GM19043 (cell line): ENCODE results near the gene MYO18A.
"Not testable (repeated sequence)": the region's sequence is repeated elsewhere in the genome, so short reads cannot be mapped to it uniquely, and the experiment has no call there.

Experiments
- ATAC-seq: cut with Tn5 transposase; IDR thresholded peaks from one replicate; pipeline ENCODE4 v1.9.1; 2021; ENCODE audit warnings: low read depth; ENCODE audit not compliant: unreplicated experiment

The MYO18A gene

DNA sequence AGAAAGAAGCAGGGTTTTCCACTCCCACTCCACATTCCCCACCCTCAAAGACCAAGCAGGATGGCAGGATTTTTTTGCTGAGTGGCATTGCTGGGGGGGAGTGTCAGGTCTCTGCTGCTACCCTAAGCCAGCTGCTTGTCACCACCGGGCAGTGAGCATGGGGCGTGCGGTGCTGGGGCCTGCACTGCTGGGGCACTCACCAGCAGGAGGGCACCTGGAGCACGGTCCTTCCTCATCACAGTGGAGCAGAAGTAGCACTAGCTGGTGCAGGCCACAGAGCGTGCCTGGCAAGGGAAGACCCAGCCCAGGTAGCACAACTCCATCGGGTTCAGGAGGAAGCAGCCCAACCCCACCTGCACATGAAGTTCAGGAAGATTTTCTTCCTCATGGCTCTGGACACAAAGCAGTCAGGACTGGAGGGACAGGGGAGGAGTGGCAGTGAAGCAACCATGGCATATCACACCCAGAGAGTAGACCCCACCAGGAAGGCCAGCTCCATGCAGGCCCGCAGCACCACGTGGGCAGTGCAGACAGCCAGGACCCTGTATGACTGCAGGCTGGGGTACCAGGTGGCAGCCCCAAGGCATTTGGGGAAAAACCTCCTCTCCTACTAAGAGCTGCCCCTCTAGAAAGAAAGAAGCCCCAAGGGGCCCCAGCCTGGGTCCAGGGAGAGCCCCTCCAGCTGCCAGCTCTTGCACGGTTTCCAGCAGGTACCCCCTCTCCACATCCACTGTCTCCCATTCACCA, 16.7 kb upstream of the MYO18A start:
- no peak for ATAC-seq

DNA sequence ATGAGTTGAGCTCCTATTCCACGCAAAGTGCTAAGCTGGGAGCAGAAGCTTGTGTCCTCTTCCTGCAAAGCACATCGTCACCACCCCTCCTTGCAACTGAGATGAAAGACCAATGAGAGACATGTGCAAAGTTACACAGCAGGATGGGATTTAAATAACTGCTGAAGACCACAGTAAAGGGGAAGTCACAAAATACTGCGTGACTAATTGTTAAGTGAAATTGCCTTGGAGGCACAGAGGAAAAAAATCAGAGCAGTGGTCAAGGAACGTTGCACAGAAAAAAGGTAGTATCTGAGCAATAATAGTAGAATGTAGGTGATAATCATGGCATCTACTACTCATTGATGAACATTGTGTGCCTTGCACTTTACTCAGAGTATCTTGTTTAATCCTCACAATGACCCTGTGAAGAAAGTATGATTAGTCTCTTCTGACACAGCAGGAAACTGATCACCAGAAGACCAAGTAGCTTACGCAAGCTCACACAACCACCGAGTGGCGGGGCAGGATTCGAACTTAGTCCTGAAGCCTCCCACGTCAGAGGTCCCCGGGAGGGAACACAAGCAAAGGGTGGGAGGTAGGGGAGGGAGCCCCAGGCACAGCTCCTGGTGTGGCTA, 15.4 kb upstream of the MYO18A start:
- ATAC-seq, result no peak

DNA sequence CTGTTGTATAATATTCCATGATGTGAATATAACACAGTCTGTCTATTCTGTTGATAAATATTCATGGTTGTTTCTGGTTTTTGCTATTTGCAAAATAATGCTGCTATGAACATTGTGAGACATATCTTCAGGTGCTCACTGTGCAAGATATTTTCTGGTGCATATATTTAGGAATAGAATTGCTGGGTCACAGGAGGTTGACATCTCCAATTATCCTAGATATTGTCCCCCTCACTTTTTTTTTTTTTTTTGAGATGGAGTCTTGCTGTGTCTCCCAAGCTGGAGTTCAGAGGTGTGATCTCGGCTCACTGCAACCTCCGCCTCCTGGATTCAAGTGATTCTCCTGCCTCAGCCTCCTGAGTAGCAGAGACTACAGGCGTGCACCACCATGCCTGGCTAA, 14.5 kb upstream of the MYO18A start:
- ATAC-seq, result no peak

DNA sequence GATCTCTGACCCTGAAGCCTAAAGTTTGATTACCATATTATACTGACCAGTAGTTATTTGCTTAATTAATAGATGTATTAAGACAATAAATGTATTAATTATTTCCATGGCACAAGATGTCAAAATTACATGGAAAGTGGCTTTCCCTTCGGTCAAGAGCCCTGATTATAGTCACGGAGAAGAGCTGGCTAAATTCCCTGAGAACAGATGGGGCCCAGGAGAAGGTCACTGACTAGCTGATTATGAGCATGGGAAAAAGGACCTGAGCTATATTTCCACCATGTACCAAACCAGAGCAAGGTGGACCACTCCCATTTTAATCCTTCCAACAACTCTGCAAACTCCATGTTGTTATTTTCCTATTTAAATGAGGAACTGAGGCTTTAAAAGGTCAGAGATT, 12.9 kb upstream of the MYO18A start:
- no peak for ATAC-seq

DNA sequence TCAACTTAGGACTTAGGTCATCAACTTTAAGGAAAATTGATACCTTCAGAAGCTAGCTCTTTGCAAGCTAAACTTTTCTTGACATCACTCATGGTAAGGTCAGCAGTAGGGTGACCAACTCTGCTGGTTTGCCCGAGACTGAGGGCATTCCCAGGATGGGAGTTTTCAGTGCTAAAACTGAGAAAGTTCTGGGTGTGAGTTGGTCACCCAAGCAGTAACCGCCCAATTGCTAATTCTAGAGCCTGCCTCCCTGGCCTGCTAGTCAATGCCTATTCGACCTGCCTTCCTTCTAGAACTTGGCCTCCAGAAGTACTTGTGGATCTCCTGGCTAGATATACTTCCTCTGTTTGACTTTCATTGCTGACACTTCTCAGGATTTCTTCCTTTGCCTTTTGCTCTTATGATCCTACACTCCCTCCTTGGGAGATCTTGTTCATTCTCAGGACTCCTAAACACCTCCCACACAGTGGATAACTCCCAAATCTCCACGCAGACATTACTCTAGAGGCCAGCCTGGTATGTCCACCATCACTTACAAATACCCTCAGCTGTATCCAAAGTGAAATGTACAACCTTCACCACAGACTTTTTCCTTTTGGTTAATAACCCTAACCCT, 10.5 kb upstream of the MYO18A start:
- ATAC-seq, result no peak

DNA sequence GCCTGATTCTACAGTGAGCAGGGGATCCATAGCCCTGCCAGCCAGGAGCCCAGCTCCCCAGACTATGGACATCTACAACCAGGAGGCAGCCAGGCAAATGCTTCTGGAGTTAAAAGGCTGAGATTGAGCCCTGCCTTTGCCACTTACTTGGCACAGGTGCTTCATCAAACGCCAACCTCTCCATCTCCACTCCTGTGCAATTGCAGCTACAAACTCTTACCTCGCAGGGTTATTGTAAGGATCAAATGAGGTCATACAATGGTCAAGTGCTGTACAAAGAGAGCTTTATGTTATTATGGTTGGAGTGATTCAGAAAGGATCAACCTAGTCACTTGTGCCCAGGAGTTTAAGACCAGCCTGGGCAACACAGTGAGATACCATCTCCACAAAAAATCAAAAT, 9.8 kb upstream of the MYO18A start:
- ATAC-seq, result no peak

DNA sequence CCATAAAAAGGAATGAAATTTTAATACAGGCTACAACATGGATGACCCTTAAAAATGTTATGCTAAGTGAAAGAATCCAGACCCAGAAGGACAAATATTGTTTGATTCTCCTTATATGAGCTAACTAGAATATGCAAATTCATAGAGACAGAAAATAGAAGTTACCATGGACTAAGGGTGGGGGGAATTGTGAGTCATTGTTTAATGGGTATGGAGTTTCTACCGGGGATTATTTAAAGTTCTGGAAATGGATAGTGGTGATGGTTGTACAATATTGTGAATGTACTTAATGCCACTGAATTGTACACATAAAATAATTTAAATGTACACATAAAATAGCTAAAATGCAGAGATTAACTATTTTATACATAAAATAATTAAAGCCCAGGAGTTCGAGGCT, 9.2 kb upstream of the MYO18A start:
- no peak for ATAC-seq

DNA sequence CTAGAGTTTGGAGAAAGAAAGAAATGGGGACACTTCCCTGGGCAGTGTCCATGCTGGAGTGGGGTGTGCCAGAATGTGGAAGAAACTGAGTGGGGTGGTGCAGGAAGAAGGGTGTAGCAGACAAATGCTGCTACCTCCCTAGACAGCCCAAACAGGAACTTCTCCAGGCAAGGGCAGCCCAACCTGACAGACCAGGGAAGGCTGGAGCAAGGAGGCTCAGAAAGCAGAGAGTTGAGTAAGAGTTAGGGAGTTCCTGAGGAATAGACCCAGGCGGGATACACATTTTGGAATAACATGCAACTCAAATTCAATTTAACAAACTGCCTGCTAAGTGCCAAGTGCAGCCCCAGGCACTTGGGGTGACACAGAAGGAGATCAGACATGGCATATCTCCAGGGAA, 1.0 kb upstream of the MYO18A start:
- ATAC-seq, result no peak

DNA sequence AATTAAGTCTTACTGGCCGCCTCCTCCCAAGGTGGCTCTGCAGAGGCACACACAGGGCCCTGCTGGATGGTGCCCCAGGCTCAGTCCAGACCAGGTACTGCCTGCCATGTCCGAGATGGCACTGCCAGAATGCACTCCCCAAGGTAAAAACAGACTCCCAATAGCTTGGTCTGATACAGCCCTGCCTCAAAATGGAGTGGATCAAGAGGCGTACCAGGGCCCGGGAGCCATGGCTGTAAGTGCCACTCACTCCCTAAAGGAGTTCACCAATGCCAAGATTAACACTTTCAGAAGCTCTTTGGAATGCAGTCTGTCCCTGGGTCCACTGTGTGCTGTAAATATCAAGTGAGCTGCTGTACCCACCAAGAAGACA, 576 bp upstream of the MYO18A start:
- no peak for ATAC-seq

DNA sequence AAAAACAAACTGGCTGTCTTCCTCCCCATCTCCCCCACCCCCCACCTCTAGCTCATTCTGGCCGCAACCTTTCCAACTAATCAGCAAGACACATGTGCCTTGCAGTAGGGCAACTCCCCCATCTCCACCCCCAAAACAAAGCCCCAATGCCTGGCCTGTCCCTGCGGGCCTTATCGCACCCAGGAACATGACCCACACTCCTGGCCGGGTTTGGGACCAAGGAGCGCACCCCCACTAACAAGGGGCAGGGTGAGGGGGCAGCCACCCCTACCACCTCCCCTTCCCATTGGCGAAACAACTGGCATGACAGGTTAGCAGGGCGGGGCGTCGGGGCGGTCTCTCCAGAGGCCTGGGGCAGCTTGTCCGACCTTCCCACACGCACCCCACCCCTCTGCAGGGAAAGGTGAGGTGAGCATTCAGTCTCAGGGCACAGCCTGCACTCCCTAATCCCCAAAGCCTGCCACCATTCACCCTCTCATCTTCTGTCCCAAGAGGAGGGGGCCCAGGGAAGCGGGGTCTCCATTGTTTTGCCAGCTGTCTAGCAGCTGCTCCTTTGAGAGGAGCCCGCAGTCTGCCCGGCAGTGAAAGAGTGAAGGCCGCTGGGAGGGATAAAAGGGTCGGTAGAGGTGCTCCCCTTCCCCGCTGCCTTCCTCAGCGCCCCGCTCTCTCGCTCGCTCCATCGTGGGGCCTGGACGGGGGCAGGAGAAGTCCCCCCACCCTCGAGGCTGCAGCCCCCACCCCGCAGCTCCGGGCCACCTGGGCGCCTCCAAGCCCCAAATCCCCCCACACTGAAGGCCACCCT, 765 bp downstream of the MYO18A start:
- ATAC-seq, result no peak

DNA sequence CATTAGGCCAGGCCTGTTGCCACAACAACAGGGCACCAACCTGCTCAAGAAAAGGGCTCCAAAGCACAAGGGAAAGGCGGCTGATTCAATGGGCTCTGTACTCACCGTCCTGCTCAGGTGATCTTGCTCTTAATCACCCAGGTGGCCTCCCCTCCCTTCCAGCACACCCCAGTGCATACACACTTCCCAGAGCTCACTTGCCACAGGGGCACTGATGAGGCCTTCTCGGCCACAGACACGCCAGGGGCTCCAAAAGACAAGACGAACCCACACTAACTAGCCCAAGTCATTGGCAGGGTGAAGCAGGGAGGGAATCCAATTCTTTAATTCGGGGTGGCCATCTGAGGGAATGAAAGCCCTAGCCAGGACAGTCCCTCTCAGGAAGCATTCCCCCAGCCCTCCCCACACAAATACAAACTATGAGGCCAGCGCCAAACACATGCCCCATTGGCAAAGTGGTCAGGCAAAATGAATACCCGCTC, 1.4 kb downstream of the MYO18A start:
- no peak for ATAC-seq

DNA sequence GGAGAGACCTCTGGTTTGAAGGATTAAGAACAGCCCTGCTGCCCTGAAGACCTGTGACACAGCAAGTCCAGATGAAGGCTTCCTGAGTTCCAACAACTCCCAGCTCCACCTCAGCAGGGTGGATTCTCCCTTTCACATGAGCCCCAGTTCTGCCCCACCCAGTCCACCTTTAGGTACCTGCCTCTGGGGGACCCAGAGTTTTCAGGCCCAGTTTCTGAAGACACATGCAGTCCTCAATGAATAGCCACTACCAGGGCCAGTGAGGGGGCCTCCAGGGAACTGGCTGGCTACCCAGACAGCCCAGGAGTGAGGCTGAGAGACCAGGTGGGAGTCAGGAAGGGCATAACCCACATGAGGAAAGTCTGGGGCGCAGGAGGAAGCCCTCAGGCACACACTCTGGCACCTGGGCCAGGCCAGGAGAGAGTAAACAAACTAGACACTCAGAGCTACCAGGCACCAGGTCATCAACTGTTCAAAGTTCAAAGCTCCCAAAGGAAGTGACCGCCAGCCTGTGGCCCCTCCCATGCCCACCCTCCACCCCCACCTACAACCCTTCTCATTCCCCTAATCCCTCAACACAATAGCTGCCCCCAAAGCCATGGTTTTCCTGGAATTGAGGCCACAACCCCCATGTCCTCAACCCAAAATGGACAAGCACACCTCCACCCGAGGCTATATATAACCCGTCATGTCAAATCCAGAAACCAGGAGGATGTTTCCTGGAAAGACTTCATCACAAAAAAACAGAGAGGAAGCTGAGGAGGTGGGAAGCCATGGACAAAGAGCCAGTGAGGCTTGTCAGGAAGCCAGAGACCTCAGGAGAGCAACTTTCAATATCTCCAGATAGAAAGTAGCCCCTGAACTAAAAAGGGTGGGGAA, 2.1 kb downstream of the MYO18A start:
- ATAC-seq, result no peak

DNA sequence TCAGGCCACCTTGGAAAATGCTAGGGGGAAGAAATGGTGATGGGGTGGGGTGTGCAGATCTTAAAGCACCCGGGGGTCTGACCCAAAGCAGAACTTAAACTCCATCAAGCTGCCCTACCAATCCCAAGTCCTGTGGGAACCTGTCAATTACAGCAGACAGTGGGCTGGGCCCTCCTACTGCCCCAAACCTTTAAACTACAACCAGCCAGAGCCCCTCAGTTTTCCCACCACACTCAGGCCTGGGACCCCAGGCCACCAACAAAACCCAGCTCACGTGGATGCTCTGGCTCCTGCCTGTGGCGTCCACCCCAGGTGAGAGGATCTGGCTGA, 2.7 kb downstream of the MYO18A start:
- ATAC-seq, result no peak

DNA sequence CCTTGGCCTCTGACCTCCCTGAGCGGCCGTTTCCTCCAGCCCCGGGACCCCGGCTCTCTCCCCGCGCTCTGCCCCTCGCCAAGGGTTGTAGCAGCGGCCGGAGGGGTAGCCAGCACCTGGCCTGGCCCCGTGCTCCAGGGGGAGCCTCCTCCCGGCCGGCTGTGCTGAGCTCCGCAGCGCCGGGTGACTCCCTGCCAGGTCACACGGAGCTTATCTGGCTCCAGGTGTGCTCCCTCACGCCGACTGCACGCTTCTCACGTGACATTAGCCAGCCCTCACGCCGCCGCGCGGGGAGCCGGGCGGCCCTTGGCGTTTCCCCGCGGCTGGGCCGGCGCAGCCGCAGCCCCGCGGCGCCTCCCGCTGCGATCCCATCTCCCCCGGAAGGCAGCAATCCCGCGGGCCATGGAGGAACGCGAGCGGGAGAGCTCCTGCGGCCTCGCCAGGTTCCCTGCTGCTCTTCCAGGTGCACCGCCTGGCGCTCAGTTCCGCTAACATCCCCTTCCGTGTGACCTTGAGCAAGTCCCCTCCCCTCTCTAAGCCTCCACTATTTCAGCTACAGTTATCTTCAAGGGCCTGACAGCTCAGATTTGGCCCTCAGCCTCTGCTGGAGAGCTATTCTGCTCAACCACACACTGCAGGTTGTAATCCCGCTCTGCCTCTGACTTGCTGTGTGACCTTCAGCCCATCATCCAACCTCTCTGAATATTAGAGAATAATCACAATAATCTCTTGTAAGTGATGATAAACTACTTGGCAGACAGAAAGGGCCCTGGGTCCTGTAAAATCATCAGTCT, 3.4 kb downstream of the MYO18A start:
- ATAC-seq, result no peak

DNA sequence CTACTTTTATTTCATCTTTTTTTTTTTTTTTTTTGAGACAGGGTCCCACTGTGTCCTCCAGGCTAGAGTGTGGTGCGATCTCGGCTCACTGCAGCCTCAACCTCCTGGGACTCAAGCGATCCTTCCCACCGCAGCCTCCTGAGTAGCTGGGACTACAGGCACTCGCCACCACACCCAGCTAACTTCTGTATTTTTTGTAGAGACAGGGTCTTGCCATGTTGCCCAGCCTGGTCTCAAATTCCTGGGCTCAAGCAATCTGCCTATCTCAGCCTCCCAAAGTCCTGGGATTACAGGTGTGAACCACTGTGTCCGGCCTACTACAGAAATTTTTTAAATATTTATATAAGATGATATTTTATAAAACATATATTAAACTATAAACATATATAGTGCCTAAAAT, 4.8 kb downstream of the MYO18A start:
- no peak for ATAC-seq

DNA sequence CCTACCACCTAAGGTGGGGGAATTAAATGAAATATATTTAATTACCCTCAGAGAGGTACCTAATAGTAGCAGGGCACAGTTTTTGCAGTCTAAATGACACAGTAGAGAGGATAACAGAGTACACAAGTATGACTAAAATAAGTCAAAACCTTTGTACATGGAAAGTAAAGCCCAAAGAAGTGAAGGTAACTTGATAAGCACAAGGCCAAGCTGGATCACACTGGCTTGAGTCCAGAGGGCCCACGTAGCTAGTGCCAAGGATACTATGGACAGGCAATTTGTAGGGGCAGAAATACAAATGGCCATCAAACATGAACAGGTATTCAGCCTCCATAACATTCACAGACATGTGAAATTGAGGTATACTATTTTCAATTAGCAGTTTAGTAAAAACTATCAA, 7.6 kb downstream of the MYO18A start:
- ATAC-seq, result no peak

DNA sequence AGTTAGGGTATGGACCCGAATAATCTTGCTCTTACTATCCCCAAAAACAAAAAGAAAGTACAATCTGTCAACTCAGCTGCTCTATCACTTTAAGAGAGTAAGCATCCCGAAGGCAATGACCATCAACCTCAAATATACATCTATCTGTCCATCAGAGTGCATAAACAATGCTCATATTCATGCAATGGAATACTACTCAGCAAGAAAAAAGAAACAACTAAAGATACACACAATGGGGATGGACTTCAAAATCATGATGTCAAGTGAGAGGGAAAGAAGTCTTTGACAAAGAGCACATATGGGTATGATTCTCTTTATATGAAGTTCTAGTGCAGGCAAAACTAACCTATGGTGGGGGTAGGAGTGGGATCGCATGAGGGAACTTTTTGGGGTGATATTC, 9.5 kb downstream of the MYO18A start:
- no peak for ATAC-seq

DNA sequence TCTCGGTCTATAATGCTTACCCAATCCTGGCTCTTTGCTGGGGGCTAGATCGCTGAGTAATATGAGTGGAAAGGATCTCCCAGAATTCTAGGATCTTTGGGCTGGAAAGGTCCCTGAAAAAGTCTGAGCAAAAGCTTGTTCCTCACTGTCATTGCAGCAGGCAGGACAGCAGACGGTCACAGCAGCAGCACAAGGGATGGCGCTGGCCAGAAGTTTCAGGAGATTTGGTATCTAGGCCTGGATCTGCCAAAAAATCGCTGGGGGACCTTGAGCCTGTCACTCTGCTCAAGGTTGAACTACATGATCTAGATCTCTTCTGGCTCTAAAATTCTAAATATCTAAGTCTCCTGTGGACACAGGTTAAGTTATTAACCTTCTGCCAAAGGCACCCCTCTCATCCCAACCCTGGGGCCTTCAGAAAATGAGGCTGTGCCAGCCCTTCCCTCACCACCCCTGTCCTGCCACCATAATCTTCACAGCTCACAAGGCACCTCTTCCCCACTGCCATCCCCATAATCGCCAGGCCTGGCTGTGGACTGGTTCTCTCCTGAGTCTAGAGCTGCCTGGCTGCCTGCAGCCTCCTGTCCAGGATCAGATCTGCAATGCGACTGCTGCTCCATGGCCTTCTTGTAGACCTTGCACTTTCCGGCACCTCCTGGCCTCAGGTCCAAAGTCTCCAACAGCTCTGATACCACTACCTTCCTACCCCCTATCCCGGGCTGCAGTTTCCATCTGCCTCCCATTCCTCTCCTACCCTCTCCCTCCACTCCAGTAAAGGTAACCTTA, 10.2 kb downstream of the MYO18A start:
- no peak for ATAC-seq

DNA sequence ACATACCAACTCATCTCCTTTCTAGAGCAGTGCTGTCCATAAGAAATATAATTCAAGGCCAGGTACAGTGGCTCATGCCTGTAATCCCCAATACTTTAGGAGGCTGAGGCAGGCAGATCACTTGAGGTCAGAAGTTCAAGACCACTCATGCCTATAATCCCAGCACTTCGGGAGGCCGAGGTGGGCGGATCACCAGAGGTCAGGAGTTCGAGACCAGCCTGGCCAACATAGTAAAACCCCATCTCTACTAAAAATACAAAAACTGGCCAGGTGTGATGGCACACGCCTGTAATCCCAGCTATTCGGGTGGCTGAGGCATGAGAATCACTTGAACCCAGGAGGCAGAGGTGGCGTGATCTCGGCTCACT, 11.5 kb downstream of the MYO18A start:
- not testable (repeated sequence) for ATAC-seq
